Right cardiac atrium (tissue), 5 donors: ENCODE data around the gene RNF43. TPM values are rescaled to one million over a fixed set of nuclear protein-coding genes. Genes with fewer than 3 reads are reported as not detected.

Experiments used
- ATAC-seq, 2 donors: fragments of 200-7000 bp; cut with Tn5 transposase; one replicate each; pipeline versions ENCODE4 v1.8.0 to v1.9.1; 2020; ENCODE audit warnings: moderate library complexity in 2 of 2, mild to moderate bottlenecking in 1 of 2
- DNase-seq, 3 donors: peaks; one replicate each; pipeline ENCODE4 v3.0.0-alpha.2; 2020
- H3K27ac ChIP-seq: one replicate; pipeline ENCODE4 v1.5.1; 2013; ENCODE audit warnings: mild to moderate bottlenecking, low read length, control low read depth, moderate library complexity
- H3K27me3 ChIP-seq: one replicate; pipeline ENCODE4 v1.6.1; 2013; ENCODE audit not compliant: control insufficient read depth, insufficient read depth
- H3K4me1 ChIP-seq: one replicate; pipeline ENCODE4 v1.6.1; 2013; ENCODE audit warnings: low read length; ENCODE audit not compliant: control insufficient read depth, insufficient read depth
- H3K4me3 ChIP-seq: one replicate; pipeline ENCODE4 v1.5.1; 2013; ENCODE audit warnings: low read length, control low read depth
- H3K9me3 ChIP-seq: one replicate; pipeline ENCODE4 v1.6.1; 2013; ENCODE audit warnings: low read length; ENCODE audit not compliant: control insufficient read depth
- WGBS: extraction: QIAGEN DNeasy Blood & Tissue Kit; methylation state at CpG from one replicate; pipeline ENCODE4 v1.1.7; 2013; 5-methylcytosine and 5-hydroxymethylcytosine counted together
- intact Hi-C, 4 donors: fragments of 100-400 bp; cut with DNase I; formaldehyde crosslinking; loops; one replicate each; pipeline versions ENCODE4 v1.11.0 to v1.14.0; 2022 to 2023
- polyA plus RNA-seq: library from polyadenylated mRNA; stranded (reverse); fragments of 200-250 nt; gene quantifications from one replicate; pipeline ENCODE4 v1.2.3, GENCODE V29; 2013
- total RNA-seq, 4 donors: library from RNA; stranded (reverse); fragmentation: NEBNext Ultra II Directional; extraction: Animal tissue kit (Norgen Biotek cat#: 25700); gene quantifications; one replicate each; pipeline ENCODE4 v1.2.1, GENCODE V29; 2021
- donor health status: healthy with polysubstance abuse.
- donor health status: DM: no; HTN: yes; CAD: no.
- donor health status: DM: no; HTN: no; CAD: no.
- donor health status: DM: no; HTN: yes; CAD: no; lungs with severe emphysema.
- donor health status: DM: yes; HTN: yes; CAD: no.

Gene RNF43
- total and polyA plus RNA-seq, 5 donors, result 2.0 to 8.1 (median 3.7) TPM

DNA sequence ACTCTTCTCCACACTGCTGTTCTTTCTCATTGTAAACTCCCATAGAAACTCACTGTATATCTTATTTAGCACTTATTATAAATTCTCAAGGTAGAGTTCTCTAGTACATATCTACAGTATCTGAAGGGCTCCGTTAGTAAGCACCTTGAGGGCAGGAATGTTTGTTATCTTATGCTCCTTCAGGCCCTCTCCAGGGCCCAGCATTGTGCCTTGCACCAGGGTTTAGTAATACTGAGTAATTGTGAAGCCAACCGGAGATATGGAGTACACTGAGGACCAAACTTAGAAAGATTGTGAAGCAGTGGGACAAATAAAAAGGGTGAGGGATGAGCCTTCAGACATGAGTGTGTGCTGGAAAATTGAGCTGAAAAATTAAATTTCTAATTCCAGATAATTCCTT is 26.4 kb downstream of the RNF43 start:
- H3K4me3 ChIP-seq, result no peak overlapping the region
- no peaks in the 10 kb centered on the region for H3K27me3 ChIP-seq
- H3K9me3 ChIP-seq, result no peaks in the 10 kb centered on the region
- DNase-seq (no peak), ATAC-seq (no peak)
- H3K27ac ChIP-seq, result no peak overlapping the region
- H3K4me1 ChIP-seq, result no peaks in the 10 kb centered on the region
- intact Hi-C loops, result no loop called here
- 70% methylated on average over 2 of the region's 2 CpGs for WGBS

DNA sequence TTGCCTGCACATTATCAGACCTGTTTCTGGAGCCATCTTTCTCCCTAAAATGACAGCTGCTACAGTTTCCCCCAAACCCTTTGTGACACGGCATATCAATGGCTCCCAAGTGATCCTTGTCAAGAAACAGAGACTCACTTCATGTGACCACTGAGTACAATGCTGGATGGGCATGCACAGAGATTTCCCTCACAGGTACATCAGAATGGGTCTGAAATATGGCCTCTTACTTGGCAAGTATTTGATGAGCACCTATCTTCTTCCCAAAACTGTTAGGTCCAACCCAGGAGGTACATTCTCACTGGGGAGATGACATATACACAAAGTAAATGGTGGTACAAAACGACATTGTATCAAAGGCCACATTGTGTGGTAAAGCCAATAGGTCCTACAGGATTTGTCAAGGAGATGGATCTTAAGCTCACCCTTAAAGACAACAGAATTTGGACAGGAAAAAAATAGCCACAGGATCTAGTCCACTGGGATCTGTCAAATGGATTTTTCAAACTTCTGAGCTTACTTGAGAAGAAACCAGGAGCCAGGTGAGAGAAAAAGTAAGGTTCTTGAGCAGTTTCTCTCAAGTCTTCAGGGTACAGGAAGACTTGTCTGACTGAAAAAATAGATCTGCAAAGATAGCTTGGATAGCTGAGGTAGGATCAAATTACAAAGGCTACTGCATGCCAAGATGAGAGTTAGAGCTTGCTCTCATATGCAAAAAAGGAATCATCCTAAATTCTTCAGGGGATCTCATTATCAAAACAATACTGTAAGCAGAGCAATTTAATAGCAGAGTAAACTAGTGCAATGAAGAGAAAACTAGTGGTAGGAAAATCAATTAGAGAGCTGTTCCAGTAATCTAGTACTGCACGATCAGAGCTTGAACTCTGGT is 28.8 kb downstream of the RNF43 start:
- Histone ChIP-seq H3K27me3 (no peaks in the 10 kb centered on the region), H3K4me3 (no peak overlapping the region), H3K4me1 (no peaks in the 10 kb centered on the region), H3K27ac (no peak overlapping the region), H3K9me3 (no peaks in the 10 kb centered on the region)
- ATAC-seq (no peak), DNase-seq (no peak)
- intact Hi-C loops, result no loop called here
- 62% methylated on average over 3 of the region's 3 CpGs for whole genome bisulfite sequencing

- Histone ChIP-seq H3K4me1 (no peaks in the 10 kb centered on the region), H3K27me3 (no peaks in the 10 kb centered on the region), H3K9me3 (no peaks in the 10 kb centered on the region), H3K27ac (no peak overlapping the region), H3K4me3 (no peak overlapping the region)
- no peak for ATAC-seq
- 83% methylated on average over 1 of the region's 1 CpG for WGBS
- no peak for DNase-seq
- intact Hi-C loops, result no loop called here
These were observed 29.5 kb downstream of the RNF43 start for GRCh38 chr17:58387834-58388233.

DNA sequence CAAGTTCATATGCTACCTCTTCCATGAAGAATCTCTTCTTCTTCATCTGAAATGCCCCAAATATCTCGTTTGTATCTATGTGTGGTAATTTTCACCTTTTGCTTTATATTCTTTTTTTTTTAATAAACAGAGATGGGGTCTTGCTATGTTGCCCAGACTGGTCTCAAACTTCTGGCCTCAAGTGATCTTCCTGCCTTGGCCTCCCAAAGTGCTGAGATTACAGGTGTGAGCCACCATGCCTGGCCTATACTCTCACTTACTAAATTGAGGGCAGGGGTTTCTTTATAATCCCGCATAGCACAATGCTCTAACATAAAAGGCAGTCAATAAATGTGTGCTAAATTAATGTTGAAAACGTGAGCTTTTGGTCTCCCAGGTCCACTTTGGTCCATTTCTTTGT is 30.6 kb downstream of the RNF43 start:
- WGBS, result 77% methylated on average over 3 of the region's 3 CpGs
- Histone ChIP-seq H3K9me3 (no peaks in the 10 kb centered on the region), H3K27me3 (no peaks in the 10 kb centered on the region), H3K4me1 (no peaks in the 10 kb centered on the region), H3K4me3 (no peak overlapping the region), H3K27ac (no peak overlapping the region)
- DNase-seq (no peak), ATAC-seq (no peak)
- intact Hi-C loops, result no loop called here

- H3K4me1 ChIP-seq, result no peaks in the 10 kb centered on the region
- no peaks in the 10 kb centered on the region for H3K27me3 ChIP-seq
- intact Hi-C loops, result no loop called here
- ATAC-seq (no peak), DNase-seq (no peak)
- H3K9me3 ChIP-seq, result no peaks in the 10 kb centered on the region
- H3K4me3 ChIP-seq, result no peak overlapping the region
- H3K27ac ChIP-seq, result no peak overlapping the region
- WGBS, result 55% methylated on average over 4 of the region's 4 CpGs
These were observed 31.9 kb downstream of the RNF43 start for GRCh38 chr17:58385359-58385899.

DNA sequence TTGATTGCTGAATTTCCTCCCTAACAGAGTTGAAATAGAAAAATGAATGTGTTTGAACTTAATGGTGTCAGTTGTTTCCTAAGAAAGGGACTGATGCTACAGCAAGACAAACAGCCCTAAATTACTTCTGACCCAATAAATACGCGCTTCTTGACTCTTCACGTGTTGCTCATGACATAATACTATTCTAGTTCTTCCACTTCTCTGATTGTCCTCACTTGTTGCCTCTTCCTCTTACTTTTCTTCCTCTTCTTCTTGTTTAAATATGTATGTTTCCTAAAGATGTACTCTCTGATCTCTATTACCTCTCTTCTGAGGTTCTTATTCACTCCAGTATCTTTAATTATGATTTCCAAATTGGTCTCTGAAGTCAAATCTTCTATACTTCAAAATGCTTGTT is 32.4 kb downstream of the RNF43 start:
- Histone ChIP-seq H3K4me3 (no peak overlapping the region), H3K27ac (no peak overlapping the region), H3K9me3 (no peaks in the 10 kb centered on the region), H3K4me1 (no peaks in the 10 kb centered on the region), H3K27me3 (no peaks in the 10 kb centered on the region)
- no peak for ATAC-seq
- WGBS, result 79% methylated on average over 3 of the region's 3 CpGs
- DNase-seq, result no peak
- intact Hi-C loops, result no loop called here

DNA sequence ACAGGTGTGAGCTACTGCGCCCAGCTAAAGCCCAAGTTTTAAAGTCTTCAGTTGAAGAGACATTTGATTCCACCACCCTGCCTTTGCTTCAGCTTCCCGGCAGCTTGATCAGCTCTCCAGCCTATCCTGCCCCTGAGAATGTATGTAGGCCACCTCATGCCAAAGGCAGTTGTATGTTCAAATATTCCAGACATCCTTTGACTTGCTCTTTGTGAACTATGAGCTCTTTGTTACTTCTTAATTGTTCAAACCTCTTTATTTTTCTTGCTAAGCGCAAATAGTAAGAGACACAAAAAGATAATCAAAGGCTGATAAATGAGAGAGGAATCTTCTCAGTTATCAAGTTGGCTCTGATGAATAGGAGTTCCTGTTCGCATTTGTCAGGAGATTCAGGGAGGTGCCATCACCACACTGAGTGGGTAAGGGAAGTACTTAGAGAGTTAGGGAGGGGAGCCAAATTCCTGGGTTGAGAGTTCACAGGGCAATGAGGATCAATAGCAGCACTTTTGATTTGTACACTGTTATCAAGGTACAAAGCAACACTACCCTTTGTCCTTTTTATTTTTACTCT is 33.4 kb downstream of the RNF43 start:
- Histone ChIP-seq H3K27ac (no peak overlapping the region), H3K4me3 (no peak overlapping the region), H3K4me1 (no peaks in the 10 kb centered on the region), H3K9me3 (no peaks in the 10 kb centered on the region), H3K27me3 (no peaks in the 10 kb centered on the region)
- intact Hi-C loops, result no loop called here
- peak in 1 of 2 donors; percentile 42 for ATAC-seq
- DNase-seq, result no peak
- 54% methylated on average over 4 of the region's 4 CpGs for WGBS

- Histone ChIP-seq H3K27me3 (no peaks in the 10 kb centered on the region), H3K4me3 (no peak overlapping the region), H3K4me1 (no peaks in the 10 kb centered on the region), H3K27ac (no peak overlapping the region), H3K9me3 (no peaks in the 10 kb centered on the region)
- 78% methylated on average over 1 of the region's 1 CpG for WGBS
- intact Hi-C loops, result no loop called here
- no peak for ATAC-seq
- no peak for DNase-seq
These were observed 34.5 kb downstream of the RNF43 start for GRCh38 chr17:58382872-58383242.

GRCh38 chr17:58382108-58382871 is 35.0 kb downstream of the RNF43 start:
- no peaks in the 10 kb centered on the region for H3K9me3 ChIP-seq
- WGBS, result 49% methylated on average over 4 of the region's 4 CpGs
- DNase-seq (no peak), ATAC-seq (no peak)
- H3K4me3 ChIP-seq, result no peak overlapping the region
- H3K27ac ChIP-seq, result no peak overlapping the region
- intact Hi-C loops, result no loop called here
- no peaks in the 10 kb centered on the region for H3K4me1 ChIP-seq
- H3K27me3 ChIP-seq, result no peaks in the 10 kb centered on the region

GRCh38 chr17:58381124-58382035 is 36.0 kb downstream of the RNF43 start:
- H3K4me3 ChIP-seq, result no peak overlapping the region
- DNase-seq, result no peak
- no peak overlapping the region for H3K27ac ChIP-seq
- no peak for ATAC-seq
- no peaks in the 10 kb centered on the region for H3K27me3 ChIP-seq
- 42% methylated on average over 3 of the region's 3 CpGs for WGBS
- intact Hi-C loops, result no loop called here
- H3K4me1 ChIP-seq, result no peaks in the 10 kb centered on the region
- H3K9me3 ChIP-seq, result no peaks in the 10 kb centered on the region
